Measurements from ENCODE around the gene TGM2.

The TGM2 gene

GRCh38 chr20:38136421-38137245, 28.4 kb downstream of the TGM2 start:
- H3K4me3 ChIP-seq (ENCODE audit: low read length): no peak overlapping the region
- H3K36me3 ChIP-seq (replicated peaks; ENCODE audit: low read depth, low read length): peaks cover 49% of the 10 kb centered on the region
- H3K4me1 ChIP-seq (ENCODE audit: low read length): no peaks in the 10 kb centered on the region
- H4K20me1 ChIP-seq (ENCODE audit: insufficient read depth, low read length): no peaks in the 10 kb centered on the region
- no peak overlapping the region for H2AFZ ChIP-seq (ENCODE audit: low read depth, low read length)
- no peak overlapping the region for H3K4me2 ChIP-seq (ENCODE audit: low read length)
- TF ChIP-seq CTCF (IDR thresholded peaks at IDR 0.05; ENCODE audit: low read depth, low read length) (no peak), EZH2phosphoT487 (IDR thresholded peaks at IDR 0.05; ENCODE audit: low read depth) (no peak)
- no peak overlapping the region for H3K9ac ChIP-seq (ENCODE audit: low read length)
- no peak overlapping the region for H3K27ac ChIP-seq (ENCODE audit: low read length)
- H3K9me3 ChIP-seq (ENCODE audit: insufficient read depth, low read length): no peaks in the 10 kb centered on the region
- no peaks in the 10 kb centered on the region for H3K79me2 ChIP-seq (ENCODE audit: low read length)
- no peaks in the 10 kb centered on the region for H3K27me3 ChIP-seq (ENCODE audit: low read depth, low read length)

- Histone ChIP-seq H4K20me1 (ENCODE audit: insufficient read depth, low read length) (no peaks in the 10 kb centered on the region), H3K27ac (ENCODE audit: low read length) (no peak overlapping the region), H3K9ac (ENCODE audit: low read length) (no peak overlapping the region), H3K4me2 (ENCODE audit: low read length) (no peak overlapping the region), H3K79me2 (ENCODE audit: low read length) (no peaks in the 10 kb centered on the region), H2AFZ (ENCODE audit: low read depth, low read length) (no peak overlapping the region), H3K4me1 (ENCODE audit: low read length) (no peaks in the 10 kb centered on the region), H3K4me3 (ENCODE audit: low read length) (no peak overlapping the region), H3K27me3 (ENCODE audit: low read depth, low read length) (no peaks in the 10 kb centered on the region), H3K36me3 (replicated peaks; ENCODE audit: low read depth, low read length) (peaks cover 44% of the 10 kb centered on the region), H3K9me3 (ENCODE audit: insufficient read depth, low read length) (no peaks in the 10 kb centered on the region)
- TF ChIP-seq CTCF (IDR thresholded peaks at IDR 0.05; ENCODE audit: low read depth, low read length) (no peak), EZH2phosphoT487 (IDR thresholded peaks at IDR 0.05; ENCODE audit: low read depth) (no peak)
These were observed 29.2 kb downstream of the TGM2 start for GRCh38 chr20:38135651-38136420.

- Histone ChIP-seq H3K9ac (ENCODE audit: low read length) (no peak overlapping the region), H3K4me1 (ENCODE audit: low read length) (no peaks in the 10 kb centered on the region), H4K20me1 (ENCODE audit: insufficient read depth, low read length) (no peaks in the 10 kb centered on the region), H3K36me3 (replicated peaks; ENCODE audit: low read depth, low read length) (peaks cover 43% of the 10 kb centered on the region), H3K9me3 (ENCODE audit: insufficient read depth, low read length) (no peaks in the 10 kb centered on the region), H2AFZ (ENCODE audit: low read depth, low read length) (no peak overlapping the region), H3K4me3 (ENCODE audit: low read length) (no peak overlapping the region), H3K4me2 (ENCODE audit: low read length) (no peak overlapping the region), H3K79me2 (ENCODE audit: low read length) (no peaks in the 10 kb centered on the region), H3K27ac (ENCODE audit: low read length) (no peak overlapping the region), H3K27me3 (ENCODE audit: low read depth, low read length) (no peaks in the 10 kb centered on the region)
- TF ChIP-seq CTCF (IDR thresholded peaks at IDR 0.05; ENCODE audit: low read depth, low read length): no peak
- TF ChIP-seq EZH2phosphoT487 (IDR thresholded peaks at IDR 0.05; ENCODE audit: low read depth): no peak
These were observed 29.8 kb downstream of the TGM2 start for GRCh38 chr20:38135271-38135650.
